Liver (tissue), 9 donors: ENCODE data around the gene CASZ1. TPM values are rescaled to one million over a fixed set of nuclear protein-coding genes. Genes with fewer than 3 reads are reported as not detected.

Experiments used
- DNase-seq: peaks from one replicate; pipeline ENCODE4 v3.0.0-alpha.2; 2017; ENCODE audit warnings: low spot score
- H3K27ac ChIP-seq, 2 donors: one replicate each; pipeline ENCODE4 v1.7.0; 2013; ENCODE audit warnings: inconsistent platforms in 2 of 2, low read length in 2 of 2, control low read depth in 1 of 2, low read depth in 1 of 2, mild to moderate bottlenecking in 1 of 2
- H3K27me3 ChIP-seq, 4 donors: one replicate each; pipeline versions ENCODE4 v1.6.1 to v1.7.0; 2013; ENCODE audit warnings: low read length in 3 of 4, inconsistent platforms in 1 of 4, mild to moderate bottlenecking in 1 of 4, moderate library complexity in 1 of 4; ENCODE audit not compliant: control insufficient read depth in 4 of 4, insufficient read depth in 4 of 4
- H3K36me3 ChIP-seq, 4 donors: one replicate each; pipeline versions ENCODE4 v1.6.1 to v1.7.0; 2013; ENCODE audit warnings: low read length in 3 of 4, mild to moderate bottlenecking in 3 of 4, low read depth in 1 of 4, moderate library complexity in 1 of 4; ENCODE audit not compliant: control insufficient read depth in 4 of 4, insufficient read depth in 3 of 4
- H3K4me1 ChIP-seq, 4 donors: one replicate each; pipeline versions ENCODE4 v1.6.1 to v1.7.0; 2013; ENCODE audit warnings: low read length in 3 of 4, mild to moderate bottlenecking in 3 of 4, moderate library complexity in 1 of 4; ENCODE audit not compliant: control insufficient read depth in 4 of 4, insufficient read depth in 4 of 4
- H3K4me3 ChIP-seq, 3 donors: one replicate each; pipeline versions ENCODE4 v1.6.1 to v1.7.0; 2013; ENCODE audit warnings: low read length in 3 of 3, control low read depth in 1 of 3, low read depth in 1 of 3, mild to moderate bottlenecking in 1 of 3
- H3K9ac ChIP-seq, 2 donors: one replicate each; pipeline ENCODE4 v1.7.0; 2013; ENCODE audit warnings: low read length in 2 of 2, mild to moderate bottlenecking in 2 of 2, moderate library complexity in 2 of 2, control low read depth in 1 of 2, low read depth in 1 of 2
- H3K9me3 ChIP-seq, 4 donors: one replicate each; pipeline versions ENCODE4 v1.6.1 to v1.7.0; 2013; ENCODE audit warnings: low read length in 3 of 4; ENCODE audit not compliant: control insufficient read depth in 4 of 4
- ATF3 ChIP-seq: IDR thresholded peaks from 2 replicates; pipeline ENCODE4 v1.6.1; 2016; ENCODE audit warnings: antibody characterized with exemption
- CTCF ChIP-seq: fragments of 150-350 bp; IDR thresholded peaks from 2 replicates; pipeline ENCODE4 v1.5.1; 2017; ENCODE audit warnings: improper control_type of control experiment, low read depth, low read length; ENCODE audit not compliant: missing input control
- EGR1 ChIP-seq, 2 donors: IDR thresholded peaks; 2 replicates each; pipeline ENCODE4 v1.6.1; 2016 to 2018; ENCODE audit warnings: antibody characterized with exemption in 2 of 2, low read depth in 2 of 2
- FOXA1 ChIP-seq: IDR thresholded peaks from 2 replicates; pipeline ENCODE4 v1.6.1; 2016; ENCODE audit warnings: antibody characterized with exemption
- FOXA2 ChIP-seq: IDR thresholded peaks from 2 replicates; pipeline ENCODE4 v1.6.1; 2016; ENCODE audit warnings: antibody characterized with exemption
- GABPA ChIP-seq, 2 donors: IDR thresholded peaks in 1 of 2; conservative IDR thresholded peaks in 1 of 2; 2 replicates each; pipeline ENCODE4 v1.6.1; 2016; ENCODE audit warnings: antibody characterized with exemption in 2 of 2, mild to moderate bottlenecking in 1 of 2, moderate library complexity in 1 of 2
- HNF4A ChIP-seq, 2 donors: conservative IDR thresholded peaks; 2 replicates each; pipeline ENCODE4 v1.6.1; 2016; ENCODE audit warnings: antibody characterized with exemption in 2 of 2, mild to moderate bottlenecking in 2 of 2
- HNF4G ChIP-seq: IDR thresholded peaks from 2 replicates; pipeline ENCODE4 v1.6.1; 2016; ENCODE audit warnings: antibody characterized with exemption
- JUND ChIP-seq, 2 donors: IDR thresholded peaks; 2 replicates each; pipeline ENCODE4 v1.6.1; 2016; ENCODE audit warnings: antibody characterized with exemption in 2 of 2
- NR2F2 ChIP-seq: IDR thresholded peaks from 2 replicates; pipeline ENCODE4 v1.6.1; 2016; ENCODE audit warnings: antibody characterized with exemption
- RAD21 ChIP-seq, 2 donors: IDR thresholded peaks; 2 replicates each; pipeline ENCODE4 v1.6.1; 2016; ENCODE audit warnings: antibody characterized with exemption in 2 of 2, mild to moderate bottlenecking in 2 of 2
- REST ChIP-seq: IDR thresholded peaks from 2 replicates; pipeline ENCODE4 v1.6.1; 2016; ENCODE audit warnings: antibody characterized with exemption, mild to moderate bottlenecking
- RXRA ChIP-seq, 2 donors: IDR thresholded peaks; 2 replicates each; pipeline ENCODE4 v1.6.1; 2017 to 2018; ENCODE audit warnings: antibody characterized with exemption in 2 of 2, mild to moderate bottlenecking in 1 of 2
- SP1 ChIP-seq: IDR thresholded peaks from 2 replicates; pipeline ENCODE4 v1.6.1; 2018; ENCODE audit warnings: antibody characterized with exemption, mild to moderate bottlenecking
- TAF1 ChIP-seq: conservative IDR thresholded peaks from 2 replicates; pipeline ENCODE4 v1.6.1; 2016; ENCODE audit warnings: antibody characterized with exemption, mild to moderate bottlenecking
- YY1 ChIP-seq: IDR thresholded peaks from 2 replicates; pipeline ENCODE4 v1.6.1; 2016; ENCODE audit warnings: antibody characterized with exemption, mild to moderate bottlenecking
- ZBTB33 ChIP-seq: IDR thresholded peaks from 2 replicates; pipeline ENCODE4 v1.6.1; 2016; ENCODE audit warnings: antibody characterized with exemption
- WGBS: extraction: QIAGEN DNeasy Blood & Tissue Kit; methylation state at CpG from one replicate; pipeline ENCODE4 v1.1.7; 2013; 5-methylcytosine and 5-hydroxymethylcytosine counted together
- polyA plus RNA-seq, 2 donors: library from polyadenylated mRNA; stranded (reverse) in 1 of 2; unstranded in 1 of 2; fragments of 200-250 nt in 1 of 2; fragments of >200 nt in 1 of 2; fragmentation: Nextera tagmentation in 1 of 2; extraction: Ambion mirVana in 1 of 2; gene quantifications; one replicate each; pipeline versions ENCODE4 v1.2.1 to v1.2.3, GENCODE V29; 2013 to 2015
- total RNA-seq, 2 donors: library from RNA; depleted of rRNA; stranded (reverse); fragments of >200 nt; gene quantifications; one replicate each; pipeline ENCODE4 v1.2.3, GENCODE V29; 2014
- donor health status: healthy.
- donor health status: healthy.
- donor health status: healthy.
- donor health status: healthy.
- donor health status: healthy.

The CASZ1 gene
- total and polyA plus RNA-seq, 4 donors: 1.0 to 3.5 (median 1.9) TPM

- TF ChIP-seq ZBTB33: no peak
- TF ChIP-seq FOXA1: no peak
- TF ChIP-seq ATF3: no peak
- TF ChIP-seq TAF1: no peak
- TF ChIP-seq EGR1 (IDR thresholded peaks at IDR 0.05; ENCODE audit: low read depth in 2 of 2): no peak
Observed at GRCh38 chr1:10657088-10657847, 139.2 kb downstream of the CASZ1 start (continued).

GRCh38 chr1:10656431-10656830 is 140.0 kb downstream of the CASZ1 start:
- no peak overlapping the region for H3K27ac ChIP-seq
- 95% methylated on average over 15 of the region's 15 CpGs for WGBS
- no peaks in the 10 kb centered on the region for H3K9me3 ChIP-seq
- H3K36me3 ChIP-seq: peaks cover 0 to 17% (median 2%) of the 10 kb centered on the region in 4 donors
- no peak for TF ChIP-seq GABPA (IDR thresholded peaks at IDR 0.05 in 1 of 2, conservative IDR thresholded peaks at IDR 0.05 in 1 of 2)
- TF ChIP-seq JUND (IDR thresholded peaks at IDR 0.05): no peak
- TF ChIP-seq ATF3: no peak
- no peak for TF ChIP-seq NR2F2
- TF ChIP-seq EGR1 (IDR thresholded peaks at IDR 0.05; ENCODE audit: low read depth in 2 of 2): no peak
- H3K4me3 ChIP-seq: no peak overlapping the region
- H3K9ac ChIP-seq: no peak overlapping the region
- no peaks in the 10 kb centered on the region for H3K27me3 ChIP-seq
- H3K4me1 ChIP-seq: peaks cover 0 to 5% (median 0%) of the 10 kb centered on the region in 4 donors
- no peak for DNase-seq

GRCh38 chr1:10655002-10655401 is 141.4 kb downstream of the CASZ1 start:
- Histone ChIP-seq H3K4me1 (peaks cover 0 to 5% (median 0%) of the 10 kb centered on the region in 4 donors), H3K27me3 (no peaks in the 10 kb centered on the region), H3K4me3 (no peak overlapping the region), H3K27ac (no peak overlapping the region), H3K36me3 (peaks cover 0 to 16% (median under 1%) of the 10 kb centered on the region in 4 donors), H3K9me3 (no peaks in the 10 kb centered on the region), H3K9ac (no peak overlapping the region)
- no peak for DNase-seq
- TF ChIP-seq RAD21 (IDR thresholded peaks at IDR 0.05) (no peak), FOXA1 (no peak), ZBTB33 (no peak), JUND (IDR thresholded peaks at IDR 0.05) (no peak), FOXA2 (no peak), TAF1 (no peak), HNF4G (no peak), CTCF (no peak), REST (no peak), GABPA (IDR thresholded peaks at IDR 0.05 in 1 of 2, conservative IDR thresholded peaks at IDR 0.05 in 1 of 2) (no peak), RXRA (IDR thresholded peaks at IDR 0.05) (no peak), NR2F2 (no peak), HNF4A (conservative IDR thresholded peaks at IDR 0.05) (no peak), EGR1 (IDR thresholded peaks at IDR 0.05; ENCODE audit: low read depth in 2 of 2) (no peak), YY1 (no peak), SP1 (no peak)
- 93% methylated on average over 10 of the region's 10 CpGs for WGBS
